H9 (cell line): ENCODE measurements around the gene E2F1. TPM values are rescaled to one million over a fixed set of nuclear protein-coding genes. Genes with fewer than 3 reads are reported as not detected.

Experiments
- DNase-seq: peaks from one replicate; pipeline ENCODE4 v3.0.0-alpha.2; 2017
- H2AFZ ChIP-seq: one replicate; pipeline ENCODE4 v1.6.1; 2013; ENCODE audit warnings: mild to moderate bottlenecking, low read length, control low read depth, moderate library complexity
- H2AK5ac ChIP-seq: 2 replicates; pipeline ENCODE4 v1.6.1; 2013; ENCODE audit warnings: low read length, control low read depth, mixed read lengths; ENCODE audit not compliant: insufficient read length
- H2BK120ac ChIP-seq: one replicate; pipeline ENCODE4 v1.6.1; 2013; ENCODE audit warnings: low read depth, mild to moderate bottlenecking, low read length, control low read depth, inconsistent platforms; ENCODE audit not compliant: poor library complexity, severe bottlenecking
- H2BK12ac ChIP-seq: 2 replicates; pipeline ENCODE4 v1.6.1; 2013; ENCODE audit warnings: low read length, control low read depth, mixed read lengths, low read depth; ENCODE audit not compliant: insufficient read length
- H2BK15ac ChIP-seq: 2 replicates; pipeline ENCODE4 v1.6.1; 2013; ENCODE audit warnings: low read depth, low read length, control low read depth
- H2BK20ac ChIP-seq: one replicate; pipeline ENCODE4 v1.6.1; 2013; ENCODE audit warnings: low read depth, mild to moderate bottlenecking, low read length, control low read depth, inconsistent platforms; ENCODE audit not compliant: poor library complexity, severe bottlenecking
- H2BK5ac ChIP-seq: 2 replicates; pipeline ENCODE4 v1.6.1; 2013; ENCODE audit warnings: low read length, control low read depth, mixed read lengths; ENCODE audit not compliant: insufficient read length
- H3K14ac ChIP-seq: 2 replicates; pipeline ENCODE4 v1.6.1; 2013; ENCODE audit warnings: low read length, control low read depth; ENCODE audit not compliant: insufficient read depth
- H3K18ac ChIP-seq: 2 replicates; pipeline ENCODE4 v1.6.1; 2013; ENCODE audit warnings: low read depth, mild to moderate bottlenecking, mixed read lengths, low read length, control low read depth; ENCODE audit not compliant: insufficient read length
- H3K23ac ChIP-seq: 2 replicates; pipeline ENCODE4 v1.6.1; 2013; ENCODE audit warnings: low read length, control low read depth, mixed read lengths, low read depth; ENCODE audit not compliant: insufficient read length
- H3K23me2 ChIP-seq: 2 replicates; pipeline ENCODE4 v1.6.1; 2013; ENCODE audit warnings: low read depth, mild to moderate bottlenecking, mixed read lengths, low read length, control low read depth; ENCODE audit not compliant: insufficient read length, poor library complexity, severe bottlenecking
- H3K27ac ChIP-seq: 2 replicates; pipeline ENCODE4 v1.5.1; 2013; ENCODE audit warnings: low read length, control low read depth, mixed read lengths, low read depth; ENCODE audit not compliant: insufficient read length
- H3K27me3 ChIP-seq: 2 replicates; pipeline ENCODE4 v1.6.1; 2013; ENCODE audit warnings: low read length, control low read depth, inconsistent platforms; ENCODE audit not compliant: insufficient read depth
- H3K4ac ChIP-seq: 2 replicates; pipeline ENCODE4 v1.6.1; 2013; ENCODE audit warnings: low read depth, mild to moderate bottlenecking, control low read depth, inconsistent platforms, low read length, moderate library complexity
- H3K4me1 ChIP-seq: 2 replicates; pipeline ENCODE4 v1.6.1; 2013; ENCODE audit warnings: low read length, control low read depth, inconsistent platforms; ENCODE audit not compliant: insufficient read depth
- H3K4me2 ChIP-seq: 2 replicates; pipeline ENCODE4 v1.6.1; 2013; ENCODE audit warnings: low read length, control low read depth, mixed read lengths; ENCODE audit not compliant: insufficient read length, insufficient read depth
- H3K56ac ChIP-seq: 2 replicates; pipeline ENCODE4 v1.6.1; 2013; ENCODE audit warnings: low read depth, mild to moderate bottlenecking, mixed read lengths, low read length, control low read depth; ENCODE audit not compliant: insufficient read length
- H3K79me1 ChIP-seq: 2 replicates; pipeline ENCODE4 v1.6.1; 2013; ENCODE audit warnings: low read depth, mild to moderate bottlenecking, moderate library complexity, low read length, control low read depth, inconsistent platforms; ENCODE audit not compliant: insufficient read depth, poor library complexity, severe bottlenecking
- H3K79me2 ChIP-seq: 2 replicates; pipeline ENCODE4 v1.6.1; 2013; ENCODE audit warnings: low read length, control low read depth, inconsistent platforms; ENCODE audit not compliant: insufficient read depth
- H3K9ac ChIP-seq: 2 replicates; pipeline ENCODE4 v1.6.1; 2013; ENCODE audit warnings: low read length, control low read depth, mixed read lengths; ENCODE audit not compliant: insufficient read length; ENCODE audit errors: extremely low read depth
- H3K9me3 ChIP-seq: one replicate; pipeline ENCODE4 v1.6.1; 2013; ENCODE audit warnings: low read depth, low read length, inconsistent platforms; ENCODE audit not compliant: control insufficient read depth
- H3T11ph ChIP-seq: one replicate; pipeline ENCODE4 v1.6.1; 2013; ENCODE audit warnings: mild to moderate bottlenecking, low read length, control low read depth, inconsistent platforms
- H4K20me1 ChIP-seq: one replicate; pipeline ENCODE4 v1.6.1; 2013; ENCODE audit not compliant: control insufficient read depth, insufficient read length, insufficient read depth
- H4K5ac ChIP-seq: 2 replicates; pipeline ENCODE4 v1.6.1; 2013; ENCODE audit warnings: low read depth, mild to moderate bottlenecking, mixed read lengths, low read length, control low read depth; ENCODE audit not compliant: insufficient read length
- H4K8ac ChIP-seq: replicated peaks from 2 replicates; pipeline ENCODE4 v1.6.1; 2013; ENCODE audit warnings: low read length, control low read depth, mixed read lengths, low read depth; ENCODE audit not compliant: insufficient read length
- H4K91ac ChIP-seq: 2 replicates; pipeline ENCODE4 v1.6.1; 2013; ENCODE audit warnings: low read depth, mild to moderate bottlenecking, moderate library complexity, mixed read lengths, low read length, control low read depth; ENCODE audit not compliant: insufficient read length
- H3K27ac Mint-ChIP-seq, 3 experiments: 2 replicates in 2 of 3; 3 replicates in 1 of 3; pipeline ENCODE4 v1.8.0; 2020 to 2021; ENCODE audit warnings: mixed read lengths in 3 of 3, mild to moderate bottlenecking in 1 of 3, moderate library complexity in 1 of 3
- H3K27me3 Mint-ChIP-seq: 2 replicates; pipeline ENCODE4 v1.8.0; 2021; ENCODE audit warnings: low read depth, mild to moderate bottlenecking, moderate library complexity, mixed read lengths
- H3K36me3 Mint-ChIP-seq, 3 experiments: 2 replicates in 2 of 3; 3 replicates in 1 of 3; pipeline ENCODE4 v1.8.0; 2020 to 2021; ENCODE audit warnings: low read depth in 3 of 3, mixed read lengths in 3 of 3; ENCODE audit not compliant: insufficient read depth in 1 of 3
- H3K4me1 Mint-ChIP-seq, 2 experiments: 2 replicates each; pipeline ENCODE4 v1.8.0; 2020; ENCODE audit warnings: mixed read lengths in 2 of 2
- H3K4me3 Mint-ChIP-seq, 2 experiments: 2 replicates in 1 of 2; 3 replicates in 1 of 2; pipeline ENCODE4 v1.8.0; 2020 to 2021; ENCODE audit warnings: mild to moderate bottlenecking in 2 of 2, mixed read lengths in 2 of 2, moderate library complexity in 1 of 2
- H3K9me3 Mint-ChIP-seq, 2 experiments: 2 replicates in 1 of 2; 3 replicates in 1 of 2; pipeline ENCODE4 v1.8.0; 2020; ENCODE audit warnings: mild to moderate bottlenecking in 2 of 2, mixed read lengths in 2 of 2, moderate library complexity in 1 of 2
- WGBS: extraction: QIAGEN DNeasy Blood & Tissue Kit; methylation state at CpG from one replicate; pipeline ENCODE4 v1.1.7; 2013; ENCODE audit warnings: missing lambda C conversion rate, low lambda C conversion rate, mixed read lengths; ENCODE audit not compliant: insufficient read length; ENCODE audit errors: extremely low coverage; 5-methylcytosine and 5-hydroxymethylcytosine counted together
- total RNA-seq: library from RNA; stranded (reverse); gene quantifications from 2 replicates; pipeline ENCODE4 v1.2.1, GENCODE V29; 2021
- TF ChIP-seq, protein P1 (sequence below): fragments of 200-600 bp; sonication (generic); conservative IDR thresholded peaks from 3 replicates; pipeline ENCODE4 v1.8.0; 2021; ENCODE audit warnings: antibody characterized with exemption, mild to moderate bottlenecking

Gene E2F1
- total RNA-seq, 1 experiment from 2014 or later, result 58.7 TPM

DNA sequence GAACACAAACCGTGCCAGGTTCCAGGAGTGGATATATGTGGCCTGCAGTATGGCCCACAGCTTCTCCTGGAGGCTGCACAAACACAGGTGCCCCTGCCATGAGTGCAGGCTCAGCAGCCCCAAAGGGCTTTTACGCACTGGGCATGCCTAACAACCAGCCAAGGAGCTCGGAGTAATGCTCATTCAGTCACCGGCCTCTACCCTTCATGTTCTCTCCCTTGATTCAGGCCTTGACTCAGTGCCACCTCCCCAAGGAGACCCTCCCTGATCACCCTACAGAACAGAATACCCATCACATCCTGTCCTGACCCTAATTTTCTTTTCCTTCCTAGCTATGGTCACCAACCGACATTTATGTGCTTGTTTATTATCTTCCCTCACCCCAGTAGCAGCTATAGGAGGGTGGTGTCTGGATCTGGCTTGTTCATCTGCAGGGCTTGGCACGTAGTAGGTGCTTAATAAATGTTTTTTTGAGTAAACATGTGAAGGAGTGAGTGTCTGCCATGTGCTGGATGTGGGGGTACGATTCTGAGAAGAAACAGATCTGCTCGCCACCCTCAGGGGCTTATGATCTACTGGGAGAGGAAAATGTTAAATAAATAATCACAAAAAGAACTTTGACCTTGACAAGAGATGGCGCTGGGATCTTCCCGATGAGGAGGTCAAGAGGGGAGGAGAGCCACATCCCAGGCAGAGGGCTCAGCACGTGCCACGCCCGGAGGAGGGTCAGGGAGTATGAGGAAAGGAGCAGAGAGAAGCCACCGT is 24.7 kb upstream of the E2F1 start:
- no peaks in the 10 kb centered on the region for H3K27me3 Mint-ChIP-seq
- H3K23ac ChIP-seq, result no peak overlapping the region
- H3K14ac ChIP-seq, result no peak overlapping the region
- H2BK5ac ChIP-seq, result no peak overlapping the region
- H3K4me2 ChIP-seq, result no peak overlapping the region
- no peak overlapping the region for H3K27ac ChIP-seq
- H4K5ac ChIP-seq, result no peak overlapping the region
- H2BK12ac ChIP-seq, result no peak overlapping the region
- no peaks in the 10 kb centered on the region for H3K9me3 ChIP-seq
- H3K4me1 Mint-ChIP-seq, result peaks cover 13 to 25% of the 10 kb centered on the region in 2 experiments
- no peaks in the 10 kb centered on the region for H3K27me3 ChIP-seq
- no peak overlapping the region for H2AK5ac ChIP-seq
- no peak overlapping the region for H2BK20ac ChIP-seq
- H3K9me3 Mint-ChIP-seq, result no peaks in the 10 kb centered on the region; a peak in 1 of 5 replicates
- H3K79me2 ChIP-seq, result no peaks in the 10 kb centered on the region
- no peak overlapping the region for H4K8ac ChIP-seq
- peaks cover 0 to 4% (median 0%) of the 10 kb centered on the region in 3 experiments; a peak in 1 of 7 replicates for H3K36me3 Mint-ChIP-seq
- H3K18ac ChIP-seq, result peak overlapping the region; percentile 5
- no peaks in the 10 kb centered on the region for H4K20me1 ChIP-seq
- H3K56ac ChIP-seq, result no peak overlapping the region
- no CpG with 5 or more reads among the region's 14 CpGs for WGBS
- no peak overlapping the region for H2BK120ac ChIP-seq
- H3K9ac ChIP-seq, result no peak overlapping the region
- H3K4me1 ChIP-seq, result no peaks in the 10 kb centered on the region; the same call in 1 of the 2 replicates
- H2BK15ac ChIP-seq, result no peak overlapping the region
- no peak overlapping the region for H3T11ph ChIP-seq
- no peaks in the 10 kb centered on the region for H3K23me2 ChIP-seq
- DNase-seq, result no peak
- no peaks in the 10 kb centered on the region for H3K79me1 ChIP-seq
- peak overlapping the region in 2 of 3 experiments; percentile 21 to 69; a peak in 4 of 7 replicates for H3K27ac Mint-ChIP-seq
- no peak overlapping the region for H3K4me3 Mint-ChIP-seq
- TF ChIP-seq, protein P1, sequence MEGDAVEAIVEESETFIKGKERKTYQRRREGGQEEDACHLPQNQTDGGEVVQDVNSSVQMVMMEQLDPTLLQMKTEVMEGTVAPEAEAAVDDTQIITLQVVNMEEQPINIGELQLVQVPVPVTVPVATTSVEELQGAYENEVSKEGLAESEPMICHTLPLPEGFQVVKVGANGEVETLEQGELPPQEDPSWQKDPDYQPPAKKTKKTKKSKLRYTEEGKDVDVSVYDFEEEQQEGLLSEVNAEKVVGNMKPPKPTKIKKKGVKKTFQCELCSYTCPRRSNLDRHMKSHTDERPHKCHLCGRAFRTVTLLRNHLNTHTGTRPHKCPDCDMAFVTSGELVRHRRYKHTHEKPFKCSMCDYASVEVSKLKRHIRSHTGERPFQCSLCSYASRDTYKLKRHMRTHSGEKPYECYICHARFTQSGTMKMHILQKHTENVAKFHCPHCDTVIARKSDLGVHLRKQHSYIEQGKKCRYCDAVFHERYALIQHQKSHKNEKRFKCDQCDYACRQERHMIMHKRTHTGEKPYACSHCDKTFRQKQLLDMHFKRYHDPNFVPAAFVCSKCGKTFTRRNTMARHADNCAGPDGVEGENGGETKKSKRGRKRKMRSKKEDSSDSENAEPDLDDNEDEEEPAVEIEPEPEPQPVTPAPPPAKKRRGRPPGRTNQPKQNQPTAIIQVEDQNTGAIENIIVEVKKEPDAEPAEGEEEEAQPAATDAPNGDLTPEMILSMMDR, result no peak
- H4K91ac ChIP-seq, result no peak overlapping the region
- H2AFZ ChIP-seq, result no peak overlapping the region
- H3K4ac ChIP-seq, result no peak overlapping the region
